Measurements from ENCODE around the gene NDOR1. TPM values are rescaled to one million over a fixed set of nuclear protein-coding genes. Genes with fewer than 3 reads are reported as not detected.

NDOR1 gene
- total and polyA plus RNA-seq, 2 donors (not counting 3 experiments of a cell fraction or from before 2014, with no cell fraction given), result 13.5 to 26.7 TPM

DNA sequence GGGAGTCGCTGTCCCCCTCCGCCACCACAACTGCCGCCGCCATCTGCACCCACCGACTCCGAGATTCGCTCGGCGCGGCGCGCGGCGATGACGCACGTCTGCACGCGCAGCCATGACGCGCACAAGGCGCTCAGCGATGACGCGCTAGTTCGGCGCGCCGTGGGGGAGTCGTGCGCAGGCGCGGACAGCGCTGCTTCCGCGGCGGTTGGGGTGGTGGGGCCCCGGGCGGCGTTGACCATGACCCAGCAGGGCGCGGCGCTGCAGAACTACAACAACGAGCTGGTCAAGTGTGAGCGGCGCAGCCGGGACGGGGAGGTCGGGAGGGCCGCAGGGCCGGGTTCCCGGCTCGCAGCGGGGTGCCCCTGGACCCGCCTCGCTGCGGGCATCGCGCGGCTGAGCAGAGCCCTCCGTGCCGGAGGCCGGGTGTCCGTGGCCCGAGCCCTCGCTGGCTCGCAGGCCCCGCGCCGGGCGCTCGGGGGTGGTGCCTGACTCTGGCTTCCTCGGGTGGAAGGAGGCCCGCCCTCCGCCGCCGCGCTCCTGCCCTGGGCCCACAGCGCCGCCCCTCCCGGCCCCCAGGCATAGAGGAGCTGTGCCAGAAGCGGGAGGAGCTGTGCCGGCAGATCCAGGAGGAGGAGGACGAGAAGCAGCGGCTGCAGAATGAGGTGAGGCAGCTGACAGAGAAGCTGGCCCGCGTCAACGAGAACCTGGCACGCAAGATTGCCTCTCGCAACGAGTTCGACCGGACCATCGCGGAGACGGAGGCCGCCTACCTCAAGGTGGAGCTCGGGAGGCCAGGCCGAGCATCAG is 16.8 kb upstream of the NDOR1 start, which contains the start of the genes ANAPC2 and SSNA1:
TSS of gene ANAPC2 (minus strand) at position 71 of the 807 bp plus-strand sequence. CDS start at position 43, 28 bp downstream.
TSS of gene SSNA1 (plus strand) at position 187 of the 807 bp plus-strand sequence. CDS start at position 238, 51 bp downstream.
- Histone ChIP-seq H4K20me1 (replicated peaks; ENCODE audit: control insufficient read depth, extremely low read depth, insufficient read depth, low read length) (no peaks in the 10 kb centered on the region), H3K4me1 (ENCODE audit: control insufficient read depth, extremely low read depth, insufficient read depth, low read length) (peaks cover 17% of the 10 kb centered on the region), H3K4me3 (replicated peaks in 1 of 3; ENCODE audit: insufficient read depth in 1 of 3, low read depth in 1 of 3, low read length in 3 of 3) (peak within 1 kb of the TSS; percentile 57 to 86 (median 64)), H3K36me3 (ENCODE audit: control insufficient read depth in 2 of 2, extremely low read depth in 1 of 2, insufficient read depth in 2 of 2, low read length in 2 of 2) (peaks cover 0 to 32% of the 10 kb centered on the region in 2 experiments), H3K79me2 (ENCODE audit: control insufficient read depth, insufficient read depth, low read length) (peaks cover 33% of the 10 kb centered on the region), H3K9me3 (replicated peaks; ENCODE audit: control insufficient read depth, insufficient read depth, low read length) (no peaks in the 10 kb centered on the region), H3K9me1 (replicated peaks; ENCODE audit: control insufficient read depth, extremely low read depth, insufficient read depth, low read length) (no peaks in the 10 kb centered on the region), H3K27me3 (ENCODE audit: control insufficient read depth in 2 of 2, insufficient read depth in 2 of 2, low read length in 2 of 2) (no peaks in the 10 kb centered on the region), H3K27ac (ENCODE audit: insufficient read depth, low read depth, low read length) (peak within 1 kb of the TSS; percentile 48), H2AFZ (ENCODE audit: low read depth, low read length) (peak within 1 kb of the TSS; percentile 73), H3K4me2 (ENCODE audit: insufficient read depth, low read length) (peak within 1 kb of the TSS; percentile 62), H3K9ac (replicated peaks; ENCODE audit: extremely low read depth, insufficient read depth, low read length) (peak within 1 kb of the TSS; percentile 61)
- TF ChIP-seq GATA2 (IDR thresholded peaks at IDR 0.05; ENCODE audit: insufficient read depth, insufficient read length, low read depth, low read length) (no peak), POLR2AphosphoS5 (IDR thresholded peaks at IDR 0.05; ENCODE audit: insufficient read depth, low read depth, low read length) (peak; percentile 98), FOS (IDR thresholded peaks at IDR 0.05; ENCODE audit: borderline replicate concordance, insufficient read depth, low read length) (no peak), JUN (IDR thresholded peaks at IDR 0.05; ENCODE audit: borderline replicate concordance, insufficient read depth, insufficient read length, low read depth) (peak; percentile 49), MYC (IDR thresholded peaks at IDR 0.05; ENCODE audit: low read depth, low read length) (peak; percentile 79), POLR2A (IDR thresholded peaks at IDR 0.05; ENCODE audit: low read depth, low read length) (peak; percentile 80), EZH2 (IDR thresholded peaks at IDR 0.05; ENCODE audit: borderline replicate concordance, low read depth, low read length, severe bottlenecking) (no peak)
- TF ChIP-seq, protein P1, sequence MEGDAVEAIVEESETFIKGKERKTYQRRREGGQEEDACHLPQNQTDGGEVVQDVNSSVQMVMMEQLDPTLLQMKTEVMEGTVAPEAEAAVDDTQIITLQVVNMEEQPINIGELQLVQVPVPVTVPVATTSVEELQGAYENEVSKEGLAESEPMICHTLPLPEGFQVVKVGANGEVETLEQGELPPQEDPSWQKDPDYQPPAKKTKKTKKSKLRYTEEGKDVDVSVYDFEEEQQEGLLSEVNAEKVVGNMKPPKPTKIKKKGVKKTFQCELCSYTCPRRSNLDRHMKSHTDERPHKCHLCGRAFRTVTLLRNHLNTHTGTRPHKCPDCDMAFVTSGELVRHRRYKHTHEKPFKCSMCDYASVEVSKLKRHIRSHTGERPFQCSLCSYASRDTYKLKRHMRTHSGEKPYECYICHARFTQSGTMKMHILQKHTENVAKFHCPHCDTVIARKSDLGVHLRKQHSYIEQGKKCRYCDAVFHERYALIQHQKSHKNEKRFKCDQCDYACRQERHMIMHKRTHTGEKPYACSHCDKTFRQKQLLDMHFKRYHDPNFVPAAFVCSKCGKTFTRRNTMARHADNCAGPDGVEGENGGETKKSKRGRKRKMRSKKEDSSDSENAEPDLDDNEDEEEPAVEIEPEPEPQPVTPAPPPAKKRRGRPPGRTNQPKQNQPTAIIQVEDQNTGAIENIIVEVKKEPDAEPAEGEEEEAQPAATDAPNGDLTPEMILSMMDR (IDR thresholded peaks at IDR 0.05; ENCODE audit: extremely low read depth in 1 of 2, insufficient read depth in 1 of 2, low read depth in 1 of 2, low read length in 2 of 2), result peak; percentile 32 to 40
- TF ChIP-seq, protein P2, sequence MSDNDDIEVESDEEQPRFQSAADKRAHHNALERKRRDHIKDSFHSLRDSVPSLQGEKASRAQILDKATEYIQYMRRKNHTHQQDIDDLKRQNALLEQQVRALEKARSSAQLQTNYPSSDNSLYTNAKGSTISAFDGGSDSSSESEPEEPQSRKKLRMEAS (IDR thresholded peaks at IDR 0.05; ENCODE audit: insufficient read depth, insufficient read length), result peak; percentile 76
- FAIRE-seq (peak; percentile 88), DNase-seq (ENCODE audit: low read depth, low spot score) (peak; percentile 95)
- POLR2A ChIA-PET, result interaction anchor here (0.7 to 1.8 kb wide), 5 partner anchors 10 to 73 kb away, joined by 3 to 7 read pairs (median 4); partner anchors contain the start of genes NDOR1, TMEM203 and TPRN
- CTCF ChIA-PET, result interaction anchor here (0.9 to 3.1 kb wide), 21 partner anchors 9 to 160 kb away, joined by 3 to 30 read pairs (median 4); partner anchors contain the start of genes GRIN1, MAN1B1, NDOR1 and RNF208
- dilution Hi-C loops (cut with MboI; ENCODE audit: extremely low pct_ligation_motif_present, low sequenced_read_pairs), result no loop called here
- BruUV-seq (replicated peaks), result no TSS peak
- intact Hi-C loops (cut with micrococcal nuclease), result loop anchor here (1.0 to 2.0 kb wide), 3 partner anchors 12 to 35 kb away; partner anchors contain the start of genes NDOR1, TMEM203 and TPRN

Measured in endothelial cell of umbilical vein (primary cell).